Hepatocyte (in vitro differentiated cells): ENCODE measurements around the gene ITPR2. TPM values are rescaled to one million over a fixed set of nuclear protein-coding genes. Genes with fewer than 3 reads are reported as not detected.

Experiments used
- DNase-seq: peaks from one replicate; pipeline ENCODE4 v3.0.0-alpha.2; 2016; ENCODE audit warnings: low spot score
- H2AFZ ChIP-seq: fragments of 200-600 bp; sonication (generic); 2 replicates; pipeline ENCODE4 v1.6.0; 2016; ENCODE audit warnings: antibody characterized with exemption, mild to moderate bottlenecking
- H3K27ac ChIP-seq: fragments of 200-600 bp; sonication (generic); 2 replicates; pipeline ENCODE4 v1.5.1; 2016; ENCODE audit warnings: mild to moderate bottlenecking
- H3K27me3 ChIP-seq: fragments of 200-600 bp; sonication (generic); 2 replicates; pipeline ENCODE4 v1.6.1; 2016
- H3K36me3 ChIP-seq: fragments of 200-600 bp; sonication (generic); replicated peaks from 2 replicates; pipeline ENCODE4 v1.5.1; 2016; ENCODE audit warnings: low read depth; ENCODE audit not compliant: insufficient read depth
- H3K4me1 ChIP-seq: fragments of 200-600 bp; sonication (generic); 2 replicates; pipeline ENCODE4 v1.5.1; 2016; ENCODE audit warnings: mild to moderate bottlenecking, moderate library complexity; ENCODE audit not compliant: insufficient read depth
- H3K4me2 ChIP-seq: fragments of 200-600 bp; sonication (generic); 2 replicates; pipeline ENCODE4 v1.6.0; 2016
- H3K4me3 ChIP-seq: fragments of 200-600 bp; sonication (generic); 2 replicates; pipeline ENCODE4 v1.5.1; 2016; ENCODE audit warnings: mild to moderate bottlenecking
- H3K79me2 ChIP-seq: fragments of 200-600 bp; sonication (generic); 2 replicates; pipeline ENCODE4 v1.6.0; 2017; ENCODE audit warnings: mild to moderate bottlenecking
- H3K9me2 ChIP-seq: fragments of 200-600 bp; sonication (generic); replicated peaks from 2 replicates; pipeline ENCODE4 v1.6.0; 2017; ENCODE audit warnings: mild to moderate bottlenecking; ENCODE audit not compliant: insufficient read depth
- H3K9me3 ChIP-seq: fragments of 200-600 bp; sonication (generic); 2 replicates; pipeline ENCODE4 v1.5.1; 2016; ENCODE audit warnings: low read depth, mild to moderate bottlenecking
- H4K20me1 ChIP-seq: fragments of 200-600 bp; sonication (generic); 2 replicates; pipeline ENCODE4 v1.6.0; 2016; ENCODE audit warnings: mild to moderate bottlenecking; ENCODE audit not compliant: insufficient read depth, poor library complexity, severe bottlenecking
- EZH2 ChIP-seq: fragments of 200-600 bp; sonication (generic); IDR thresholded peaks from 2 replicates; pipeline ENCODE4 v1.6.1; 2016; ENCODE audit warnings: antibody characterized with exemption, mild to moderate bottlenecking, borderline replicate concordance
- EZH2phosphoT487 ChIP-seq: fragments of 200-600 bp; sonication (generic); IDR thresholded peaks from one replicate; pipeline ENCODE4 v1.6.1; 2018; ENCODE audit warnings: antibody characterized with exemption, mild to moderate bottlenecking, low read depth, moderate library complexity; ENCODE audit not compliant: unreplicated experiment, severe bottlenecking
- WGBS: methylation state at CpG from one replicate; pipeline ENCODE4 v1.1.6; 2016; ENCODE audit warnings: low lambda C conversion rate; ENCODE audit errors: missing lambda C conversion rate; 5-methylcytosine and 5-hydroxymethylcytosine counted together
- polyA plus RNA-seq: library from polyadenylated mRNA; unstranded; fragments of >200 nt; fragmentation: Nextera tagmentation; extraction: Ambion mirVana; gene quantifications from 2 replicates; pipeline ENCODE4 v1.2.1, GENCODE V29; 2016
- total RNA-seq: library from RNA; depleted of rRNA; stranded (reverse); fragments of >200 nt; gene quantifications from 2 replicates; pipeline ENCODE4 v1.2.3, GENCODE V29; 2014
- TF ChIP-seq, protein P1 (sequence below): fragments of 200-600 bp; sonication (generic); IDR thresholded peaks from 2 replicates; pipeline ENCODE4 v1.5.1; 2016; ENCODE audit warnings: antibody characterized with exemption, mild to moderate bottlenecking; ENCODE audit not compliant: poor library complexity

ITPR2 gene
- total and polyA plus RNA-seq, 2 experiments from 2014 or later = 22.0 to 51.4 TPM

DNA sequence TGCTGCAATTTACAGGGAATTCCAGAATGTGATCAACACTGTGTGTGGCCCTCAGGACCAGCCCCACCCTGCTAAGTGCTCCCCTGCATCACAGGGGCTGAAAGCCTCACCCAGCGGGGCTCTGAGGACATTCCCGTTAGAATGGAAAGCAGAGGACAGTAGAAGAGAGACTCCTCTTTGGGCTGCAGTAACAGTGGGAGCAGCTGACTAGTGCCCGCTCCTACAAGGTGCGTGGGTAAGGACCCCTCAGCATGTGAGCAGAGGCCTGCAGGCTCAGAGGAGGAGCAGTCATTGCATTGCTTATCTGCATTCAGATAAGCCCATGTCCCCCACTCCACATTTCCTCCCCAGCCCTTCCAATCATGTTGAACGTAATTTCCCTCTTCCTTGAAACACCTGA is 120.1 kb downstream of the ITPR2 start:
- H3K27me3 ChIP-seq = no peaks in the 10 kb centered on the region
- H3K79me2 ChIP-seq = no peaks in the 10 kb centered on the region
- H4K20me1 ChIP-seq = no peaks in the 10 kb centered on the region
- no peaks in the 10 kb centered on the region for H3K36me3 ChIP-seq
- TF ChIP-seq EZH2phosphoT487 (no peak), EZH2 (no peak)
- TF ChIP-seq, protein P1, sequence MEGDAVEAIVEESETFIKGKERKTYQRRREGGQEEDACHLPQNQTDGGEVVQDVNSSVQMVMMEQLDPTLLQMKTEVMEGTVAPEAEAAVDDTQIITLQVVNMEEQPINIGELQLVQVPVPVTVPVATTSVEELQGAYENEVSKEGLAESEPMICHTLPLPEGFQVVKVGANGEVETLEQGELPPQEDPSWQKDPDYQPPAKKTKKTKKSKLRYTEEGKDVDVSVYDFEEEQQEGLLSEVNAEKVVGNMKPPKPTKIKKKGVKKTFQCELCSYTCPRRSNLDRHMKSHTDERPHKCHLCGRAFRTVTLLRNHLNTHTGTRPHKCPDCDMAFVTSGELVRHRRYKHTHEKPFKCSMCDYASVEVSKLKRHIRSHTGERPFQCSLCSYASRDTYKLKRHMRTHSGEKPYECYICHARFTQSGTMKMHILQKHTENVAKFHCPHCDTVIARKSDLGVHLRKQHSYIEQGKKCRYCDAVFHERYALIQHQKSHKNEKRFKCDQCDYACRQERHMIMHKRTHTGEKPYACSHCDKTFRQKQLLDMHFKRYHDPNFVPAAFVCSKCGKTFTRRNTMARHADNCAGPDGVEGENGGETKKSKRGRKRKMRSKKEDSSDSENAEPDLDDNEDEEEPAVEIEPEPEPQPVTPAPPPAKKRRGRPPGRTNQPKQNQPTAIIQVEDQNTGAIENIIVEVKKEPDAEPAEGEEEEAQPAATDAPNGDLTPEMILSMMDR = no peak
- no peak for DNase-seq
- H3K4me3 ChIP-seq = no peak overlapping the region
- H3K4me2 ChIP-seq = no peak overlapping the region
- H3K9me2 ChIP-seq = no peaks in the 10 kb centered on the region
- no peak overlapping the region for H2AFZ ChIP-seq
- H3K27ac ChIP-seq = peak overlapping the region; percentile 68
- H3K9me3 ChIP-seq = no peaks in the 10 kb centered on the region
- peaks cover 6% of the 10 kb centered on the region for H3K4me1 ChIP-seq
- 73% methylated on average over 5 of the region's 5 CpGs for WGBS

DNA sequence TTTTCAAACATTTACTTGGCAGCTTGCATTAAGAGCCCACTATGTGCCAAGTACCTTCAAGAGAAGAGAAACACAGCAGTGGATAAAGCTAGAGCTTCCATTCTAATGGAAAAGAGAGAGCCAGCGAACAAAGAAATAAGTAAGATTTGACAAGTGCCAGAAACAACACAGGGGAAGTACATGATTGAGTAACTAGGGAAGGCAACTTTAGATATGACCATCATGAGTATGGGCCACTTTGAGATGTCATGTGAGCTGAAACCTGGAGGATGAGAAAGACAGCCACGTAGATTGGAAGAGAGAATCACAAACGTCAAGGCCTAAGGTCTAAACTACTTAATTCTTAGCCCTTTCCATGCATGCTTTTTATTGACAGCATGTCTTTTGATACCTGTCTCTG is 121.4 kb downstream of the ITPR2 start:
- WGBS = 54% methylated on average over 3 of the region's 3 CpGs
- Histone ChIP-seq H3K36me3 (no peaks in the 10 kb centered on the region), H3K9me2 (no peaks in the 10 kb centered on the region), H3K79me2 (no peaks in the 10 kb centered on the region), H3K4me2 (peak overlapping the region; percentile 14), H4K20me1 (no peaks in the 10 kb centered on the region), H3K4me3 (no peak overlapping the region), H3K4me1 (peaks cover 6% of the 10 kb centered on the region), H3K27ac (peak overlapping the region; percentile 68), H2AFZ (no peak overlapping the region), H3K27me3 (no peaks in the 10 kb centered on the region), H3K9me3 (no peaks in the 10 kb centered on the region)
- DNase-seq = no peak
- TF ChIP-seq EZH2 (no peak), EZH2phosphoT487 (no peak)
- TF ChIP-seq, protein P1 = no peak

DNA sequence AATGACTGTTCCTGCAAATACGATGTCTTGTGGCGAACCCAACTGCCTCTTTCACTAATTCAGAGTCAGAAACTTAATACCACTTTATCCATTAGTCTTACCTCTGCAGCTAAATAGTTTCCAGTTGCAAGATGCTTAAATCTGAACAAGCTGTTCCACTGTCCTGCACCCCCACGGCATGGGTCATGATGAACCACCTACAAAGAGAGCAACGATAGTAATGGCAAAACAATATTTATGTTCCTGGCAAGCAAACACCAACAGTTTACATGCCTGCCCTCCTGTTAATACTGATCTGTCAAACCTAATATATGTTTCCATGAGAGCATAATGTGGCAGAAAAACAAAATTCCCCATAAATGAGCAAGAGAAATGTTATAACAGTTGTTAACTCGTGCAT is 121.9 kb downstream of the ITPR2 start:
- no peaks in the 10 kb centered on the region for H3K36me3 ChIP-seq
- H3K27me3 ChIP-seq = no peaks in the 10 kb centered on the region
- peak overlapping the region; percentile 14 for H3K4me2 ChIP-seq
- H3K9me3 ChIP-seq = no peaks in the 10 kb centered on the region
- no peaks in the 10 kb centered on the region for H3K79me2 ChIP-seq
- H3K4me1 ChIP-seq = peaks cover 6% of the 10 kb centered on the region
- peak; percentile 59 for DNase-seq
- no peak overlapping the region for H2AFZ ChIP-seq
- no peaks in the 10 kb centered on the region for H3K9me2 ChIP-seq
- H3K27ac ChIP-seq = peak overlapping the region; percentile 28
- WGBS = 49% methylated on average over 5 of the region's 5 CpGs
- peak; percentile 48 for TF ChIP-seq EZH2phosphoT487
- TF ChIP-seq, protein P1 = no peak
- TF ChIP-seq EZH2 = no peak
- no peaks in the 10 kb centered on the region for H4K20me1 ChIP-seq
- no peak overlapping the region for H3K4me3 ChIP-seq

DNA sequence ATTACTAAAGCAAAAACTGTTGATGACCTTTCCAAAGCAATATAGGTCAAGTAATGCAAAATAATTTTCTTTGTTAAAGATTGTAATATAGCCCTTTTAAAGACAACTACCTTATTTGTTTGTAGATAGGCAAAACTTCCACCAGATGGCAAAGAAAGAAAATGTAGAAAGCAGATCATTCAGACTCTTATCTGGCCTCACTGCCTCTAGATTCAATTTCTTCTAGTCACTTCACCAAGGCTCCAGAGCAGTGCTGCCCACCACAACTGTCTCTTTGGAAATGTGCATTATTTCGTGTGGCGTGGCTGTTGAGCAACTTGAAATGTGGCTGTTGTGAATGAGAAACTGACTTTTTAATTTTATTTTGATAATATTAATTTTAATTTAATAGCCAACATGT is 127.1 kb downstream of the ITPR2 start:
- Histone ChIP-seq H3K4me3 (no peak overlapping the region), H4K20me1 (no peaks in the 10 kb centered on the region), H3K27me3 (no peaks in the 10 kb centered on the region), H3K4me2 (no peak overlapping the region), H3K27ac (peak overlapping the region; percentile 9), H3K4me1 (peaks cover 10% of the 10 kb centered on the region), H3K36me3 (no peaks in the 10 kb centered on the region), H3K9me2 (no peaks in the 10 kb centered on the region), H3K9me3 (no peaks in the 10 kb centered on the region), H3K79me2 (no peaks in the 10 kb centered on the region), H2AFZ (no peak overlapping the region)
- 97% methylated on average over 2 of the region's 2 CpGs for whole genome bisulfite sequencing
- DNase-seq = no peak
- TF ChIP-seq EZH2phosphoT487 (no peak), EZH2 (no peak)
- TF ChIP-seq, protein P1 = no peak
